Measurements from ENCODE around the gene CD300E. TPM values are rescaled to one million over a fixed set of nuclear protein-coding genes. Genes with fewer than 3 reads are reported as not detected.

The CD300E gene
- total and polyA plus RNA-seq, 2 of the 4 experiments (the other 2 are of a cell fraction), result not detected

- no peak overlapping the region for H3K56ac ChIP-seq (ENCODE audit: extremely low read depth, insufficient read depth, low read length)
- H2BK15ac ChIP-seq (ENCODE audit: low read depth, low read length), result no peak overlapping the region
- no peak overlapping the region for H3K4ac ChIP-seq (ENCODE audit: low read depth, low read length)
- no peak overlapping the region for H3K18ac ChIP-seq (ENCODE audit: low read depth, low read length)
- no peaks in the 10 kb centered on the region for H3K9me1 ChIP-seq (ENCODE audit: insufficient read depth, low read length)
- H3K36me3 ChIP-seq (ENCODE audit: control insufficient read depth, insufficient read depth, low read length), result no peaks in the 10 kb centered on the region
- no peak overlapping the region for H4K5ac ChIP-seq (ENCODE audit: low read depth, low read length)
- BruUV-seq (replicated peaks), result no TSS peak
- no peaks in the 10 kb centered on the region for H4K20me1 ChIP-seq (ENCODE audit: insufficient read depth, low read length)
- H3K9ac ChIP-seq (ENCODE audit: low read depth, low read length), result no peak overlapping the region
- peaks cover 5% of the 10 kb centered on the region for H3K9me3 ChIP-seq (ENCODE audit: control insufficient read depth, insufficient read depth, low read length)
- in situ Hi-C loops (cut with MboI; ENCODE audit: low sequenced_read_pairs), result no loop called here
- no peak overlapping the region for H4K91ac ChIP-seq (ENCODE audit: insufficient read depth, low read depth, low read length)
- H2BK120ac ChIP-seq (ENCODE audit: low read depth, low read length), result no peak overlapping the region
- no peak for TF ChIP-seq USF2 (IDR thresholded peaks at IDR 0.05; ENCODE audit: low read depth, low read length)
- no peak for TF ChIP-seq CHD1 (IDR thresholded peaks at IDR 0.05; ENCODE audit: low read depth, low read length)
- no peak for TF ChIP-seq BHLHE40 (IDR thresholded peaks at IDR 0.05; ENCODE audit: low read depth, low read length)
- TF ChIP-seq CEBPB (IDR thresholded peaks at IDR 0.05; ENCODE audit: low read depth, low read length), result no peak
- TF ChIP-seq MAFK (IDR thresholded peaks at IDR 0.05; ENCODE audit: low read depth, low read length), result no peak
- no peak overlapping the region for H2BK5ac ChIP-seq (ENCODE audit: low read depth, low read length, poor library complexity, severe bottlenecking)
- no peaks in the 10 kb centered on the region for H3K79me1 ChIP-seq (ENCODE audit: low read depth in 1 of 2, low read length in 2 of 2)
- no peak for DNase-seq
- ATAC-seq (ENCODE audit: low read depth), result no peak
- H3K14ac ChIP-seq (replicated peaks; ENCODE audit: low read depth, low read length), result no peak overlapping the region
- no peak overlapping the region for H2AK9ac ChIP-seq (replicated peaks; ENCODE audit: low read depth, low read length, poor library complexity)
- no peak overlapping the region for H2AK5ac ChIP-seq (ENCODE audit: low read depth, low read length)
- no peak overlapping the region for H3K4me2 ChIP-seq (ENCODE audit: low read depth, low read length)
- H3K4me1 ChIP-seq (ENCODE audit: control insufficient read depth, insufficient read depth, low read length), result no peaks in the 10 kb centered on the region
- H3K27ac ChIP-seq (ENCODE audit: insufficient read depth, low read length), result no peak overlapping the region
- ChIA-PET CTCF (no interaction called here), POLR2A (ENCODE audit: unreplicated experiment) (no interaction called here)
- intact Hi-C loops (cut with micrococcal nuclease), result no loop called here
- H3K23ac ChIP-seq (ENCODE audit: low read depth, low read length), result no peak overlapping the region
- dilution Hi-C loops (cut with HindIII; ENCODE audit: low sequenced_read_pairs, unreplicated experiment), result no loop called here
- no peak overlapping the region for H4K8ac ChIP-seq (ENCODE audit: low read depth in 2 of 2, low read length in 2 of 2)
- WGBS, 2 experiments (ENCODE audit: extremely low coverage in 2 of 2, insufficient read length in 1 of 2), result 50% methylated on average over 2 of the region's 9 CpGs; no CpG with 5 or more reads in 1 of the 2 experiments
- H3K4me3 ChIP-seq (ENCODE audit: insufficient read depth, low read depth, low read length), result no peak overlapping the region
- H3K27me3 ChIP-seq (ENCODE audit: control insufficient read depth, insufficient read depth, low read length), result no peaks in the 10 kb centered on the region
- H2AFZ ChIP-seq (replicated peaks; ENCODE audit: low read length, poor library complexity), result no peak overlapping the region
- H2BK20ac ChIP-seq (ENCODE audit: low read depth, low read length), result no peak overlapping the region
Measured at GRCh38 chr17:74632617-74633016, 9.1 kb upstream of the CD300E start.
